Inflammatory macrophage (primary cell): ENCODE data around the gene SRSF7.
A peak's percentile ranks its signal among the peaks of the same experiment; 100 is the strongest.

Experiments
- DNase-seq, 2 donors: peaks; one replicate each; pipeline ENCODE4 v3.0.0-alpha.2; 2020 to 2022

SRSF7 gene

DNA sequence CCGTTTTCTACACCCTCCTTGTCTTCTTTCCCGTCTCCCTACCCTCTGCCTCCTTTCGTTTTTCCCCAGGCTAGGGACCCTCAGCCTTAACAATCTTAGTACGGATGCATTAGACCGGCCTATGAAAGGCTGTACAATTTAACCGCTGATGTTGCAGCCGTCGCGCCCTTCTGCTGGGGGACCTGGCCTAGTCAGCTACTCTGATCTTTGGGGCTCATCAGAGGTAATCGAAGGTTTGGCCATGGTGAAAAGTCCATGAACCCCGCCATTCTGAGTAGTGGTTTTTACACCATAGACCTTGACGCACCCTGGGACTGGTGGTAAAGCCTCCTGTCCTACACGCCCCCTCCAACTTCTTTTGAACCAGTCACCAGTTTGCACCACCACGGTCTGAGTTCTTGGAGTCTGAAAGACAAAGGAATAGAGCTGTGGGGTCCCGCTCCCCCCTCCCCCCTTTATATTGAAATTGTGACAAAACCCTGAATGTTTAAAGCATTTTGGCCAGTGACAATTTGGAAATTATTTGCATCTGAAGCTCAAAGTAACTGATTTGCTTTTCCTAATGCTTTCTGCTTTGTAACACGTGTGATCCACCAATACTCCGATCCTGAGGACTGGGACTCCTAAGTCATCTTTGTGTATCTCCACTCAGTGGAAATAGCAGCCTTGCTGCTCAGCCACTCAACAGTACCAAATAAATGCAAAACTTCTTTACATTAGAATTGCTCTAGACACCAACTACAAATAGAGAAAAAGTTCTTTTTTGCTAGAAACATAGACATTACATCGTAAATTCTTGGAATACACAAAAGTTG is 642 bp upstream of the SRSF7 start:
- DNase-seq, result no peak

DNA sequence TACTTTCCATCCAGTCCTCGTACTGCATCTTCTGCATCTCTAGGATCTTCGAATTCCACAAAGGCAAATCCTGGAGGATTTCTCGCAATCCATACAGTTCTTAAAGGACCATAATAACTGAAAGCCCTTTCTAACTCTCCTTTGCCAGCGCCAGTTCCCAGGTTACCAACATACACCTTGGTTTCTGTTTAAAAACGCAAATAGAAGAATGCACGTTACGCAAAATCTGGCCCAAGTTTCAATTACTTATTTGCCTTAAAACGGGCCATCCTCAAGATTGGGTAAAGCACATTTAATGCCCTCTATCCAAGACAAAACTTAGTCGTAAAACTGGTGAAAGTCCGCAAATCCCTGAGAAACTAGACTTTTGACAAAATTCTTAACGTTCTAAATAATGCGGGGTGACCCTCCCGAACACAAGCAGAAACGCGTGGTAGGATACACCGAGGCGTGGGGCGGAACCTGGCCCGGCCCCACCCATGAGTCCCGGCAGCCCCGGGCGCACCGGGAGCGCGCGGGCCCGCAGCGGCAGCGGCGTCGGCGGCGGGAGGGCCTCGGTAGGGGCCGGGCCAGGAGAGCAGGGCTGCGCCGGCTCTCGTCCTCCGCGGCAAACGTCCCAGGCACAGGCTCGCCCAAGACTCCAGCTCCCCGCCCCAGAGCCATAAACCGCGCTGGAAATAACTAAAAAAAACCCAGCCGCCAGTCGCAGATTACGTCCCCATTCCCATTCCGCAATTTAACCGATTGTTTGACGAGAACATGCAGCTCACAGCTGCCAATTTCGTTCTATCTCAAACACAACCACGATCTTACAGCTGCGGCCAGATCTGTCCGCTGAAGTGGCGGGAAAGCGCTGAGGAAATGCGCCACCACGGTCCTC is 910 bp downstream of the SRSF7 start:
- DNase-seq, result peak; percentile 22 to 57

DNA sequence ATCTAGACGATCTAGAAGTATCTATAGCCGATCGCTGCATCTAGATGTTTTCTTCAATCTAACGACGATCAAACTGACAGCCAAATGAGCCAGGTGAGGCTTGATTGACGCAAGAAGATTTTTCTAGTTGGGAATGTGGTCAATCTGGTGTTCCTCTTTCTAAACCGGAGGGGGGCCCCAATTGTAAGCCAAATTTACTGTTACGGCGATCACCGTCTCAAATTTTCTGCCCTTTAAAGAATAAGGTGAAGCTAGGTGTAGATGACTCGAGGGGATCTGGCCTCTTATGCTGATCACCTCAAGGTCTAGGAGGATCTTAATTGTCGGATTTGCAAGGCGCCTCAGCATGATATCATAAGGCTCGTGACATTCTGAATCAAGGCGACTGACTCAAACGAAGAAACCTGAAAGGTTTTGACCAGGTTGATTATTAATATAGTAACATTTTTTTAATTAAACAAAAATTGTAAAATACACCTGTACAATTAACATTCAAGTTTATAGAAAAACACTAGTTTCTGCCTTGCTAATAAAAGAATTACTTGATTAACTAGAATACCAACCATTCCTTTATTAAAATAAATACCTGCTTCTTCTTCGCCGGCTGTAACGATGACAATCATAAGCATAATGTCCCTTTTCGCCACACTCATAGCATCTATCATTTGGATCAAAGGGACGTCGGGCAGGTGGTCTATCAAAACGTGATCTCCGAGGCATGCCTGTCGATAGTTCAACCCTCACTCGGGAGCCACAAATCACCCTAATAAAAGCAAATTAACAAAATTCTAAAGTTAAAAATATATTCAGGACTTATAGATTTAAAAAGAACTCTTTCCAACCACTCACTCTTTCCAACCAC is 2.0 kb downstream of the SRSF7 start:
- DNase-seq, result no peak

DNA sequence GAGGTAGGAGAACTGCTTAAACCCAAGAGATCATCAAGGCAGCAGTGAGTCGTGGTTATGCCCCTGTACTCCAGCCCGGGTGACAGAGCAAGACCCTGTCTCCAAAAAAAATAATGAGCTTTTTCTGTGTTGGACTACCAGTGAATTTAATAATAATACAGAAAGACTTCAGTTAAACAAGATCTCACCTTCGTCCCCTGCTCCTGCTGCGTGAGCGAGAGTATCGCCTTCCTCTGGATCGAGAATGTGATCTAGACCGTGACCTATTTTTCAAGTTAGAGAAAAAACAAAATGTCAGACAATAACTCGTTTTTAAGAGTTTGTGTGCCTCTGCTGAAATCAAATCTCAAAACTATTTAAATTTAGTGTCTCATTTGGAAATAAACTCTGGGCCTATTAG is 2.8 kb downstream of the SRSF7 start:
- no peak for DNase-seq

DNA sequence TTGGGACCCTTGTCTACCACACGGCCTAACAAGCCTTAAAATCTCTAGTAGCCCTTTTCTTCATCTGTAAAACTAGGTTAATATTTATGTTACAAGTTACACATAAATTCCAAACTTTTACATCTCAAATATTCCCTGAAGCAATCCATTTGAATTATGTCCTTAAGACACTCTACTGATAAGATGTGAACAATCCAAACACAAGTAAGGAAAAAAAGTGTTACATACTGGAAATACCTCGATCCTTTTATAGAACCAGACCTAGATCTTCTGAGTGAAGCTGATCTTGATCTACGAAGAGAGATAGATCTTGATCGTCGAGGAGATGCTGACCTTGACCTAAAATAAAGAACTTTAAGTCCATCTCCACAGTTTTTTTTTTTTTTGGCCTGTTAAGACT is 3.3 kb downstream of the SRSF7 start:
- no peak for DNase-seq

DNA sequence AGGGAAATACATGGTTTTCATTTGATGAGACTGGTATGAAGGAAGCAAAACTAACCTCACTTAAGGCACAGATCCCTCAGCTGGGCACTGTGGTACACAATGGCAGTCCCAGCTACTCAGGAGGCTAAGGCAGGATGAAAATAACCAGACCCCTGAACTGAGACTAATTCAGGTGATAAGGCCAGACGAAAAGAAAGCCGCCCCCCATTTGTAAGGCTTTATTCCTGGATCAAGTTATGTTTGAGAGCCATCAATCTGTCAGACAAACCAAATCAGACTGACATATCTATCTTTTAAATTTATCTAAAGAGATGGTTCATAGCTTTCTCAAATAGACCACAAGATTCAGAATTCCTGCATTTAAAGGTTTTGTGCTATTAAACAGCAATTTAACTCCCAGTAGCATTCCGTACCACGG is 4.1 kb downstream of the SRSF7 start:
- DNase-seq, result no peak

DNA sequence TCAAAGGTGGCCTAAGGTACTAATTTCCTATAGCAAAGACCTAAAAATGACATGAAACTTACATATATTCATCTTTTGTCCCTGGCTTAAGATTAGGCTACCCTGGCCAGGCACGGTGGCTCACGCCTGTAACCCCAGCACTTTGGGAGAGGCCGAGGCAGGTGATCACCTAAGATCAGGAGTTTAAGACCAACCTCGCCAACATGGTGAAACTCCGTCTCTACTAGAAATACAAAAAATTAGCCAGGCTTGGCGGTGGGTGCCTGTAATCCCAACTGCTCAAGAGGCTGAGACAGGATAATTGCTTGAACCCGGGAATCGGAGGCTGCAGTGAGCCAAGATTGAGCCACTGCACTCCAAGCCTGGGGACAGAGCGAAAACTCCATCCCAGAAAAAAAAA is 5.9 kb downstream of the SRSF7 start:
- no peak for DNase-seq

DNA sequence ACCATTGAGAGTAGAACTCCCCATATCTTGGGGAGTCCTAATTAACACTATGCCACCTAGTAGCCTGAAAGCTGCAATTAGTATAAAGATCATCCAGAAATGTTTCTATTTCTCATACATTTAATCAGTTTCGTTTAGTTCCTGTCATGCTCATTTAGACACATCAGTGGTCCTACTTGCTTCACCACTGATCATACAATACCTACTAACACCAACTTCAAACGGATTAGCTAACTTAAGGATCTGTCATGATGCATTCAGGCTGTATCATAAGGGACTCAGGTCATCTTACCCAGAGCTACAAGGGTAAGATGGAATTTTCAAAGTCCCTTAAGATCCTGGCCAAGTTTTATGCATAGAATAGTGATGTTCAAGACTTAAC is 6.8 kb downstream of the SRSF7 start:
- no peak for DNase-seq

DNA sequence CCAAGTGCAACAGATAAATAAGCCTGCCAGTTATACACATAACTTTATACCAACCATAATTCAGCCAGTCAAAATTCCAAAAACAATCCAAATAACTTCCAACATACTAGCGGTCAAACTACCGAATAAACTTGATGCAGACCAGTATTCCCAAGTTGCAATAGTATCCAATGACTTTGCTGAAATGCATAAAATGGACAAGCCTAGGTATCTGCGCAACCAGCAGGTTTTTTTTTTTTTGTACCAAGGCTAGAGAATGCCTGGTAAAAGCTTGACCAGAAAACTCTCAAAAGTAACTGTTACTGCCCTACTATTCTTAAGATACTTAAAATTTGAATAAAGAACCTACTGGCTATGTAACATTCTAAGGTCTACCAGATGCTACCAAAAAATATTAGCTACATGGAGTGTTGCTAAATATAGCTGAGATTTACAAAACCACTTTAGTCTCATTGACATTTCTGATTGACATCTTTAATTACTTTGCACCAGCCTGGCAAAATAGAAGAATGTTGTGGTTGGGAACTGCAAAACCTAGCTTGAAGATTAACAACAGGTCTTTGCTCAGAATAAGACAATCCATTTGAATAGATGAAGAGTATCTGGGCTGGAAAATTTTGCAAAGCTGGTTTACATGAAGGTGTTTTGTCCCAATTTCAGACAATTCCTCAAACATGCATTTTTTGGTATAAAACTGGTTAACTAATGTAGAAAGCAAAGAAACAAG is 7.3 kb downstream of the SRSF7 start:
- DNase-seq, result no peak

DNA sequence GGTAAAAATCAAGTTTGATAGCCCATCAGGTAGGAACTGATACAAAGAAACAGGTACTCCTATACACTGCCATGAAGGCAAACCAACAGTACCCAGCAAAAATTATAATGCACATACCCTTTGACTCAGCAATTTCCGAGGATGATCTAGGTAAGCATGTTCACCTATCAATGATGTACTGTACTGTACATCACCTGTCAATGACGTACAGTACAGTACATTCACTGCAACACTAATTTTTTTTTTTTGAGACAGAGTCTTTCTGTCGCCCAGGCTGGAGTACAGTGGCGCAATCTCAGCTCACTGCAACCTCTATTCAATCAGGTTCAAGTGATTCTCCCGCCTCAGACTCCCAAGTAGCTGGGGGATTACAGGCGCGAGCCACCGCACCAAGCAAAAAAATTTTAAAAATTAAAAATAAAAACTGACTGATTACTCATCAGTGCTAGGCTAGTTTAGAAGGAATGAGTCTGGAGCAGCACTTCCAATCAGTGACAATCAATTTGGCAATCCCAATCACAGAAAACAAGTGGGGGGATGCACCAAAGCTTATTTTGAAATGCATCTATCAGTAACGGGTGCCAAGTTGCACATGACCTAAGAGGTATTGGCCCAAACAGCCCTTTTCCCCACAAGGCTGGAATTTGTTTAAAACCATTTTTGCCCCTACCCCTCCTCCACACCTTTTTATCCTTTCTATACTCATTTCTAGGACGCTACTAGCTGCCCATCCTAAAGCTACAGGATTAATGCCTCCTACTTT is 8.2 kb downstream of the SRSF7 start:
- DNase-seq, result no peak

DNA sequence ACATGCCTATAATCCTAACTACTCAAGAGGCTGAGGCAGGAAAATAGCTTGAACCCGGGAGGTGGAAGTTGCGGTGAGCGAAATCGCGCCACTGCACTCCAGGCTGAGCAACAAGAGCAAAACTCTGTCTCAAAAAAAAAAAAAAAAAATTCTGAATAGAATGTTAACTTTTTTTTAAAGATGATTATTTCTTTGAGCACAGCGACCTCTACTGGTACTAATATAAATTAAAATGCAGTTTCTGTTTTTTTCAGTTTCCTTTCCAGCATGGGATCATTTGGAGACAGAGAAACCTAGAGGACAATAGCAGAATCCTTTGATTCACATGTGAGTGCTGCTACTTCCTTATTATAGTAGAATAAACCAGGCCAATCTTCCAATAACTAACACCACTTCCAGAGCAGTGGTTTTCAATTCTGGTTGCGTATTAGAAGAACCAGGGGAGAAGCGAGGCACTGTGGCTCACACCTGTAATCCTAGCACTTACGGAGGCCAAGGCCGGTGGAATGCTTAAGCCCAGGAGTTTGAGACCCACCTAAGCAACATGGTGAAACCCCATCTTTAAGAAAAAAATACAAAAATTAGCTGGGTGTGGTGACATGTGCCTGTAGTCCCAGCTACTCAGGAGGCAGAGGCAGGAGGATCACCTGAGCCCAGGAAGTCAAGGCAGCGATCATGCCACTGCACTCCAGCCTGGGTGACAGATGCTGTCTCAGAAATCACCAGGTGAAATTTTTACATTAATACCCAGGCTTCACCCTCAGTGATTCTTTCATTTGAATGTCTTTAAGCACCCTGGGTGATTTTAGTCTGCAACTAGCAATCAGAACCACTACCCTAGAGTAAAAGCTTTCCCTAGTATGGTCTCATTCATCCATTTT is 10.1 kb downstream of the SRSF7 start:
- peak; percentile 35 to 83 for DNase-seq

DNA sequence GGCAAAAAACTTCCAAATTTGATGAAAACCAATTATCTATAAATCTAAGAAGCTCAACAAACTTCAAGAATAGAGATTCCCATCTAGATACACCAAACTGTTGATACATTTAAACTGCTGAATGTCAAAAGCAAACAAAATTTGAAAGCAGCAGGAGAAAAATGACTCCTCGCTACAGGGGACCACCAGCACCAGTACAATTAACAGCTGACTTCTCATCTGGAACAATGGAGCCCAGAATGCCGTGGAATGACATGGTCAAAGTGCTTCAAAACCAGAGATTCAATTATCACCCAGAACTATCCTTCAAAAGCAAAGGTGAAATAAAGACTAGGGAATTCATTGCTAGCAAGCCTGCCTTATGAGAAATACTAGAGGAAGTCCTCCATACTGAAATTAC is 11.6 kb downstream of the SRSF7 start:
- DNase-seq, result no peak

DNA sequence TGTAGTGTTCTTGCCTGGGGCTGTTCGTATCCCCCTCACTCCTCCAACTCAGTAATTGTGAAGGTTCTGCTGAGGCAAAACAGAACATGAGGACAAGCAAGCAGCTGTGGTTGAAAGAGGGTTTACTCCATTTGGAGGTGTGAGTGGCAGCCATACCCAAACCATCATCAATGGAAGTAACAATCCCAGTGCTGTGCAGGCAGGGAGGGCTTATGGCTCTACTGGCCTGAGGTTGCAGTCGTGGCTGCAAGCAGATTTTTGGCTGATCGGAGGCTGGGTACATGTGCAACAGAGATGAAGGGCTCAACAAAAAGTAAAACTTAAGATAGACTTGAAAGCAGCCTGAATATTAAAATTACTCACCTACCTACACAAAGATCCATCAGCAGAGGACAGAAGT is 13.2 kb downstream of the SRSF7 start:
- no peak for DNase-seq

DNA sequence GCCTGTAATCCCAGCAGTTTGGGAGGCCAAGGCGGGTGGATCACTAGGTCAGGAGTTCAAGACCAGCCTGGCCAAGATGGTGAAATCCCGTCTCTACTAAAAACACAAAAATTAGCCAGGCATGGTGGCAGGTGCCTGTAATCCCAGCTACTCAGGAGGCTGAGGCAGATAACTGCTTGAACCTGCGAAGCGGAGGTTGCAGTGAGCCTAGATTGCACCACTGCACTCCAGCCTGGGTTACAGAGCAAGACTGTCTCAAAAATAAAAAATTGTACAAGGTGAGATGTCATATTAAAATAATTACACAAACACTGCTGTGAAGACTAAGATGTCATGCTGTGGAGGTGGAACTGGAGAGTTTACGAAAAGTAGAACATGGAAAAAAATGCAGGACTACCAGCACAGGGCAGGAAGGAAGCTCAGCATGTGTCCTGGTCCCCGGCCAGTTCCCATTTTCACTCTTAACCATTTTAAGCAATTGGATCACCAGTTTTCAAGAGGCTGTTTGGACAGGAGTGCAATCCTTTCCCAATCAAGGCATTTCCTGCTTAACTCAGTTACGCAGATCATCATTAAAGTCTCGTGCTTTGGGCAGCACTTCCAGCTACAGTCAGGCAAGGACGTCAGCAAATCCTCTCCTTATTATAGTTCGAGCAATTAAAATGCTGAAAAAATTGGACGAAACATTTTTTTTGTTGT is 14.0 kb downstream of the SRSF7 start:
- DNase-seq, result peak; percentile 91 to 94

DNA sequence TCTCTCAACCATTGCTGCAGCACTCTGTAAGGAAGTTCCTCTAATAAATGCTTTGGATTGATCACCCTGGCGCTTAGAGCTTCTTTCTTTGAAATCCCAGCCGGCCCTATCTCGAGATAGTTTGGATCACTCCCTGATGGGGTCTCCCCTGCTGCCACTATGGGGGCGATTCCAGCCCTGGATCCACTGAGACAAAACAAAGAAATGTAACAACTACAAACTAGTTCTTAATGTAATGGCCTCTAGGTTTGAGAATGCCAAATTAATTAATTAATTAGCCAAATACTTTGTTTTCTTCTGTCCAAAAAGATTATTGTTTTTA is 15.2 kb downstream of the SRSF7 start:
- DNase-seq, result no peak

DNA sequence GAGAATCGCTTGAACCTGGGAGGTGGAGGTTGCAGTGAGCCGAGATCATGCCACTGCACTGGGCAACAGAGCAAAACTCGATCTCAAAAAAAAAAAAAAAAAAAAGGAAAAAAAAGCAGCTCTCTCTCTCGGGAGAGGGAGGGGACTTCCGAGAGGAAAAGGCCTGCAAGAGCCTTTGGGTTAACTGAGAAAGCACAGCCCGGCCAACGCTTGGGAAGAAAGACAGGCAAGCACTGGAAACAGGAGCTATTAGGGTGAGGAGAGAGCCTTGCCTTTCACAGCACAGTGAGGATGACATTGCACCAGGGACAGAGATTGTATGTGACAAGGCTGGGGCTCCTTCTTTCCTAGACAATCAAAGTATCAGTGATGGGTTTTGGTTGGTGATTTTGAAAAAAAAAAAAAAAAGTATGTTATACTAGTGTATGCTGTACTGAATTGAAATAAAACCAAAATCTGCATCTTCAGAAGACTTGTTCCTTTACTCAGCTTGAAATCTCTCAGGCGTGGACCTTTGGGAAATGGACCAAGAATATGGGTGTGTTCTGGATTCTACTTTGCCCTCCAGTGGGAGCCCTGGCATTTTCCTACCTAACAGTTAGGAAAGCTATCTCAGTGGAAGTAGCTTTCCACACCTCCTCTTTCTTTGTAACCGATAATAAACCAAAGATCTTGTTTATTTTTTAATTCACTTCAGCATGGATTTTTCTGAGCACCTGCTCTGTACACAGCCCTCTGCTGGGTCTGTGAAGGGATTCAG is 16.7 kb downstream of the SRSF7 start:
- DNase-seq, result no peak

DNA sequence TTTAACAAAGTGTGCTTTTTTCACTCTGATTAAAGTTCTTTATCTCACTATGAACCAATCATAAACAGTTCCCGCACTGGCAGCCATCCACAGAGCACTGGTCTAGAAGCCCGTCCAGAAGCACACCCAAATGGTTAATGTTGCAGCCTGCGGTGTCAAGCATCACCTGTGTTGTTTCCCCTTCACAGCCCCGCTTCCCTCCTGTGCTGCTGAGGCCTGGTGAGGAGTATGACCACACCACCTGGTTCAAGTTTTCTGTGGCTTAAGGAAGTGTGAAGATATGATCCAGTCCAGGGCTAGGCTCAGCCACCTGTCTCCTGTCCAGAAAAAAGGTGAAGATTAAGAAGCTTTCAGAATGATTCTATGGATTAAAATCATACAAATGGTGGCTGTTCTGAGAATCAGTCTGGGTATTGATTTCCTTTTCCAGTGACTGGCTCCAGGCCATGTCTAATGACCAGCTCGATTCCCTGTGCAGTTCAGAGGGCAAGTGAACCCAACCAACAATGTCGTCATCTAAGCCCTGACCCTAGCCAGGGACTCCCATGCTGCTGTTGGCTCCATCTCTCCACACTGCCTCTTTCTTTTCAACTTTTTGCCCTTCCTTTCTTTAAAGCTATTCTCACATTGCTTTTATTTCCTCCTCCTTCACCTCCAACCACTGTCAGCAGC is 17.7 kb downstream of the SRSF7 start:
- no peak for DNase-seq

DNA sequence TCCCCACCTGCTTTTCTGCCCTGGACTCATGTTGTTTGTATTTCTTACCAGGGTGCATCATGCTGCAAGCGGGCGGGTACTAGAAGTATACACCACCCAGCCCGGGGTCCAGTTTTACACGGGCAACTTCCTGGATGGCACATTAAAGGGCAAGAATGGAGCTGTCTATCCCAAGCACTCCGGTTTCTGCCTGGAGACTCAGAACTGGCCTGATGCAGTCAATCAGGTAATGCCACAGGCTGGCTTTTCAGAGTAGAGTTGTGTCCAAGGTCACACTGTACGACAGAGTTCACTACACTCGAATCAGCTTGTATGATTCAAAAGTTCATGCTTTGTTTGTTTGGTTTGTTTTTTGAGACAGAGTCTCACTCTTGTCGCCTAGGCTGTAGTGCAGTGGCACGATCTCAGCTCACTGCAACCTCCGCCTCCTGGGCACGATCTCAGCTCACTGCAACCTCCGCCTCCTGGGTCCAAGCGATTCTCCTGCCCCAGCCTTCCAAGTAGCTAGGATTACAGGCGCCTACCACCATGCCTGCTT is 19.4 kb downstream of the SRSF7 start:
- DNase-seq, result no peak
